Uterus (tissue), 2 donors: Measurements from ENCODE around the gene SIPA1L3.

ENCODE experiments used
- CTCF ChIP-seq, 4 experiments: fragments of 200-600 bp in 2 of 4; fragments of 450-650 bp in 2 of 4; sonication (generic) in 2 of 4; IDR thresholded peaks; one replicate each; pipeline ENCODE4 v1.5.1; 2016 to 2019; ENCODE audit warnings: antibody characterized with exemption in 4 of 4, mild to moderate bottlenecking in 2 of 4, moderate library complexity in 1 of 4
- POLR2A ChIP-seq, 2 donors: fragments of 450-650 bp; IDR thresholded peaks; one replicate each; pipeline ENCODE4 v1.6.1; 2016; ENCODE audit warnings: antibody characterized with exemption in 2 of 2, mild to moderate bottlenecking in 1 of 2, moderate library complexity in 1 of 2

DNA sequence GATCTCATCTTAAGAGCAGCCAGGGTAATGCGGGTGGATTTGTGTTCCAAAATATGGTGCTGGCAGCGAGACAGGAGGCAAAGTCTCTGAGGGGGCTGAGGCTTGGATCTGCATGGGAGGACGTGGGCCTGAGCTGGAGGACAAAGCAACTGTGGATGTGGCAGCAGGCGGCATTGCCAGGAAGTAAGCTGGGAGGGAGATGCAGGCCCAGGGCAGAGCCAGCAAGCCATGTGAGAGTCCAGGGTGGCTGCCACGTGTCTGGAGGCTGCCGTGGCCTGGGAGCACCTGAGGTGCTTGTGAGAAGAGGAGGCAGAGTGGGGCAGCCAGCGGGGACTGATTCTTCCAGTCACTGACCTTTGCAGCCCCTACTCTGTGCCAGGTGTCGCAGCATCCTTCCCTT lies 265.0 kb downstream of the SIPA1L3 start:
- TF ChIP-seq POLR2A (IDR thresholded peaks at IDR 0.05): no peak
- TF ChIP-seq CTCF (IDR thresholded peaks at IDR 0.05): no peak
